ENCODE measurements around the gene SART1. TPM values are rescaled to one million over a fixed set of nuclear protein-coding genes. Genes with fewer than 3 reads are reported as not detected.

The SART1 gene
- total RNA-seq, 1 experiment from 2014 or later: 240 TPM

DNA sequence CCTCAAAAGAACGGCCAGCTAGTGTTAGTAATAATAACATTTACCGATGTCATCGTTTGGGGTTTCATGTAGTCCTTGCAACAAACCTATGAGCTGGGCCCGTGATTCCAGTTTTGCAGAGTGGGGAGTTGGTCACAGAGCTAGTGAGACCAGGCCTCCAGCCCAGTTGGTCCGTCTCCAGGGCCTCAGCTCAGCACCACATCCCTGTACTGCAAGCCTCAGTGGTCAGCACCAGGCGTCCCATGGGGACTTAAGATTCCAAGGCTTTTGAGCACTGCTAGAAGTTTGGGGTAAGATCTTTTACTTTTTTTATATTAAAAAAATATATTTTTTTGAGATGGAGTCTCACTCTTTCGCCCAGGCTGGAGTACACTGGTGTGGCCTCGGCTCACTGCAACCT is 17.3 kb upstream of the SART1 start:
- Histone ChIP-seq H3K79me2 (ENCODE audit: low read length) (no peaks in the 10 kb centered on the region), H3K9me2 (replicated peaks; ENCODE audit: low read length) (no peaks in the 10 kb centered on the region), H3K36me3 (ENCODE audit: low read depth, low read length) (no peaks in the 10 kb centered on the region), H3K27ac (ENCODE audit: low read length) (no peak overlapping the region), H3F3A (ENCODE audit: low read length, unreplicated experiment) (no peaks in the 10 kb centered on the region), H3K4me3 (ENCODE audit: low read length) (no peak overlapping the region), H3K9ac (ENCODE audit: low read length) (no peak overlapping the region), H3K4me2 (ENCODE audit: low read length) (no peak overlapping the region), H2AFZ (ENCODE audit: low read length) (no peak overlapping the region), H3K4me1 (ENCODE audit: insufficient read depth, low read length) (peaks cover 10% of the 10 kb centered on the region; the same call in 1 of the 2 replicates), H3K9me3 (ENCODE audit: low read length) (no peaks in the 10 kb centered on the region), H3K27me3 (ENCODE audit: low read length) (no peaks in the 10 kb centered on the region), H4K20me1 (ENCODE audit: low read length) (no peaks in the 10 kb centered on the region)
- no peak for ATAC-seq
- DNase-seq: no peak
- ChIA-PET POLR2A (ENCODE audit: unreplicated experiment) (no interaction called here), CTCF (no interaction called here)
- intact Hi-C loops (cut with micrococcal nuclease): no loop called here
- TF ChIP-seq EZH2phosphoT487 (IDR thresholded peaks at IDR 0.05; ENCODE audit: borderline replicate concordance, low read length): no peak
- TF ChIP-seq EZH2 (IDR thresholded peaks at IDR 0.05; ENCODE audit: low read length, unreplicated experiment): no peak
- TF ChIP-seq, protein P1, sequence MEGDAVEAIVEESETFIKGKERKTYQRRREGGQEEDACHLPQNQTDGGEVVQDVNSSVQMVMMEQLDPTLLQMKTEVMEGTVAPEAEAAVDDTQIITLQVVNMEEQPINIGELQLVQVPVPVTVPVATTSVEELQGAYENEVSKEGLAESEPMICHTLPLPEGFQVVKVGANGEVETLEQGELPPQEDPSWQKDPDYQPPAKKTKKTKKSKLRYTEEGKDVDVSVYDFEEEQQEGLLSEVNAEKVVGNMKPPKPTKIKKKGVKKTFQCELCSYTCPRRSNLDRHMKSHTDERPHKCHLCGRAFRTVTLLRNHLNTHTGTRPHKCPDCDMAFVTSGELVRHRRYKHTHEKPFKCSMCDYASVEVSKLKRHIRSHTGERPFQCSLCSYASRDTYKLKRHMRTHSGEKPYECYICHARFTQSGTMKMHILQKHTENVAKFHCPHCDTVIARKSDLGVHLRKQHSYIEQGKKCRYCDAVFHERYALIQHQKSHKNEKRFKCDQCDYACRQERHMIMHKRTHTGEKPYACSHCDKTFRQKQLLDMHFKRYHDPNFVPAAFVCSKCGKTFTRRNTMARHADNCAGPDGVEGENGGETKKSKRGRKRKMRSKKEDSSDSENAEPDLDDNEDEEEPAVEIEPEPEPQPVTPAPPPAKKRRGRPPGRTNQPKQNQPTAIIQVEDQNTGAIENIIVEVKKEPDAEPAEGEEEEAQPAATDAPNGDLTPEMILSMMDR (conservative IDR thresholded peaks at IDR 0.05; ENCODE audit: low read depth, low read length): no peak
- no TSS peak for BruUV-seq (replicated peaks)

DNA sequence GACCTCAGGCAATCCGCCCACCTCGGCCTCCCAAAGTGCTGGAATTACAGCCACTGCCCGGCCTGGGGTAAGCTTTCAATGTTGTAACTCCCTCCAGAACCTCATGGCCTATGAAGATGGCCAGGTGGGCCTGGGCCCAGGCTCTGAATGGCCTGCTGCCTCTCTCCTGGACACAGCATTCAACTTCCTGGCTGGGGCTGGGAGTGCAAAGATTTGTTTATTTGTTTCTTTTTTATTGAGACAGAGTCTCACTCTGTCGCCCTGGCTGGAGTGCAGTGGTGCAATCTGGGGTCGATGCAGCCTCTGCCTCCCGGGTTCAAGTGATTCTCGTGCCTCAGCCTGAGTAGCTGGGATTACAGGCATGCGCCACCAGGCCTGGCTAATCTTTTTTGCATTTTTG is 16.8 kb upstream of the SART1 start:
- no TSS peak for BruUV-seq (replicated peaks)
- no peak overlapping the region for H3K9ac ChIP-seq (ENCODE audit: low read length)
- H3K4me1 ChIP-seq (ENCODE audit: insufficient read depth, low read length): peaks cover 10% of the 10 kb centered on the region; the same call in 1 of the 2 replicates
- POLR2A ChIA-PET (ENCODE audit: unreplicated experiment): no interaction called here
- H3K9me3 ChIP-seq (ENCODE audit: low read length): no peaks in the 10 kb centered on the region
- H2AFZ ChIP-seq (ENCODE audit: low read length): no peak overlapping the region
- H3K4me2 ChIP-seq (ENCODE audit: low read length): no peak overlapping the region
- TF ChIP-seq, protein P1 (conservative IDR thresholded peaks at IDR 0.05; ENCODE audit: low read depth, low read length): no peak
- TF ChIP-seq EZH2 (IDR thresholded peaks at IDR 0.05; ENCODE audit: low read length, unreplicated experiment) (no peak), EZH2phosphoT487 (IDR thresholded peaks at IDR 0.05; ENCODE audit: borderline replicate concordance, low read length) (no peak)
- CTCF ChIA-PET: no interaction called here
- no peak for DNase-seq
- no peaks in the 10 kb centered on the region for H3K36me3 ChIP-seq (ENCODE audit: low read depth, low read length)
- H3K27ac ChIP-seq (ENCODE audit: low read length): no peak overlapping the region
- no peaks in the 10 kb centered on the region for H3K79me2 ChIP-seq (ENCODE audit: low read length)
- no peaks in the 10 kb centered on the region for H3F3A ChIP-seq (ENCODE audit: low read length, unreplicated experiment)
- no peaks in the 10 kb centered on the region for H3K9me2 ChIP-seq (replicated peaks; ENCODE audit: low read length)
- no peak for ATAC-seq
- no peaks in the 10 kb centered on the region for H3K27me3 ChIP-seq (ENCODE audit: low read length)
- intact Hi-C loops (cut with micrococcal nuclease): no loop called here
- H4K20me1 ChIP-seq (ENCODE audit: low read length): no peaks in the 10 kb centered on the region
- H3K4me3 ChIP-seq (ENCODE audit: low read length): no peak overlapping the region

DNA sequence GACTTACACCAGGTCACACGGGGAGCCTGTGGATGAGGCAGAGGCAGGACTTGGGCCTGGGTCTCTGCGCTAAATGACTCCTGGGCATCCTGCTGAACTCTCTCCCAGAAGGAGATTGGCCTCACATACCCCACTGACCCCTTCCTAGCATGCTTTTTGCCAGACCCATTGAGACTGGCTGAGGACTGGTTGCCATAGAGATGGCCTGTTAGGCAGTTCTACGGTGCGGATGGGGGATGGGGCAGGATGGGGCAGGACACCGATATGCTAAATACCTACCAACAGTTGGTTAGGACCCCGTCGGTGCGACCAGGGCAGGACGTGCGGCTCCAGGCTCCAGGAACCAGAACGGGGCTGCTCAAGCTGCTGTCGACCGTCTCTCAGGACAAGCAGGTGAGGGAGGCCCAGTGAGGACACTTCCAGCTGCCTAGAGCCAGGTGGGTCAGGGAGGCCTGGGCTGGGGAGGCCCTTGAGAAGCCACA is 16.1 kb upstream of the SART1 start, which contains the start of gene TSGA10IP:
TSGA10IP (plus strand) TSS at position 51 of the 482 bp plus-strand sequence; CDS start at position 247, 196 bp downstream.
- no peak for DNase-seq

More for the DNA sequence above, 16.1 kb upstream of the SART1 start, which contains the start of gene TSGA10IP:
- no TSS peak for BruUV-seq (replicated peaks)
- Histone ChIP-seq H3K27me3 (ENCODE audit: low read length) (no peaks in the 10 kb centered on the region), H3K4me3 (ENCODE audit: low read length) (no peak within 1 kb of the TSS), H3K9ac (ENCODE audit: low read length) (no peak within 1 kb of the TSS), H3K4me2 (ENCODE audit: low read length) (no peak within 1 kb of the TSS), H3K9me3 (ENCODE audit: low read length) (no peaks in the 10 kb centered on the region), H3K27ac (ENCODE audit: low read length) (no peak within 1 kb of the TSS), H3K79me2 (ENCODE audit: low read length) (no peaks in the 10 kb centered on the region), H3K36me3 (ENCODE audit: low read depth, low read length) (no peaks in the 10 kb centered on the region), H3K9me2 (replicated peaks; ENCODE audit: low read length) (no peaks in the 10 kb centered on the region), H3K4me1 (ENCODE audit: insufficient read depth, low read length) (peaks cover 10% of the 10 kb centered on the region; the same call in 1 of the 2 replicates), H3F3A (ENCODE audit: low read length, unreplicated experiment) (no peaks in the 10 kb centered on the region), H2AFZ (ENCODE audit: low read length) (no peak within 1 kb of the TSS), H4K20me1 (ENCODE audit: low read length) (no peaks in the 10 kb centered on the region)
- intact Hi-C loops (cut with micrococcal nuclease): no loop called here
- TF ChIP-seq, protein P1 (conservative IDR thresholded peaks at IDR 0.05; ENCODE audit: low read depth, low read length): no peak
- no peak for TF ChIP-seq EZH2 (IDR thresholded peaks at IDR 0.05; ENCODE audit: low read length, unreplicated experiment)
- no peak for TF ChIP-seq EZH2phosphoT487 (IDR thresholded peaks at IDR 0.05; ENCODE audit: borderline replicate concordance, low read length)
- no peak for ATAC-seq
- POLR2A ChIA-PET (ENCODE audit: unreplicated experiment): no interaction called here
- CTCF ChIA-PET: no interaction called here
